HEK293T (cell line): Measurements from ENCODE around the gene IGDCC3.

ENCODE experiments used
- BHLHE40 ChIP-seq: fragments of 450-650 bp; IDR thresholded peaks from 2 replicates; pipeline ENCODE4 v1.6.1; 2016; ENCODE audit warnings: mild to moderate bottlenecking, moderate library complexity, borderline replicate concordance
- ELF4 ChIP-seq: fragments of 450-650 bp; IDR thresholded peaks from 2 replicates; pipeline ENCODE4 v1.6.1; 2017; ENCODE audit warnings: antibody characterized with exemption
- FOXK2 ChIP-seq: fragments of 450-650 bp; IDR thresholded peaks from 2 replicates; pipeline ENCODE4 v1.6.1; 2016; ENCODE audit warnings: mild to moderate bottlenecking
- FOXM1 ChIP-seq: fragments of 450-650 bp; IDR thresholded peaks from 2 replicates; pipeline ENCODE4 v1.6.1; 2017; ENCODE audit warnings: mild to moderate bottlenecking, borderline replicate concordance
- LEF1 ChIP-seq: fragments of 450-650 bp; IDR thresholded peaks from 2 replicates; pipeline ENCODE4 v1.6.1; 2017; ENCODE audit warnings: mild to moderate bottlenecking, borderline replicate concordance
- NFRKB ChIP-seq: fragments of 450-650 bp; IDR thresholded peaks from 2 replicates; pipeline ENCODE4 v1.6.1; 2016; ENCODE audit warnings: mild to moderate bottlenecking, moderate library complexity
- SP1 ChIP-seq: fragments of 450-650 bp; IDR thresholded peaks from 2 replicates; pipeline ENCODE4 v1.6.1; 2017
- SUZ12 ChIP-seq: fragments of 450-650 bp; IDR thresholded peaks from 2 replicates; pipeline ENCODE4 v1.6.1; 2016; ENCODE audit warnings: mild to moderate bottlenecking
- TF ChIP-seq, protein P1 (sequence below): fragments of 450-650 bp; IDR thresholded peaks from 2 replicates; pipeline ENCODE4 v1.6.1; 2016

DNA sequence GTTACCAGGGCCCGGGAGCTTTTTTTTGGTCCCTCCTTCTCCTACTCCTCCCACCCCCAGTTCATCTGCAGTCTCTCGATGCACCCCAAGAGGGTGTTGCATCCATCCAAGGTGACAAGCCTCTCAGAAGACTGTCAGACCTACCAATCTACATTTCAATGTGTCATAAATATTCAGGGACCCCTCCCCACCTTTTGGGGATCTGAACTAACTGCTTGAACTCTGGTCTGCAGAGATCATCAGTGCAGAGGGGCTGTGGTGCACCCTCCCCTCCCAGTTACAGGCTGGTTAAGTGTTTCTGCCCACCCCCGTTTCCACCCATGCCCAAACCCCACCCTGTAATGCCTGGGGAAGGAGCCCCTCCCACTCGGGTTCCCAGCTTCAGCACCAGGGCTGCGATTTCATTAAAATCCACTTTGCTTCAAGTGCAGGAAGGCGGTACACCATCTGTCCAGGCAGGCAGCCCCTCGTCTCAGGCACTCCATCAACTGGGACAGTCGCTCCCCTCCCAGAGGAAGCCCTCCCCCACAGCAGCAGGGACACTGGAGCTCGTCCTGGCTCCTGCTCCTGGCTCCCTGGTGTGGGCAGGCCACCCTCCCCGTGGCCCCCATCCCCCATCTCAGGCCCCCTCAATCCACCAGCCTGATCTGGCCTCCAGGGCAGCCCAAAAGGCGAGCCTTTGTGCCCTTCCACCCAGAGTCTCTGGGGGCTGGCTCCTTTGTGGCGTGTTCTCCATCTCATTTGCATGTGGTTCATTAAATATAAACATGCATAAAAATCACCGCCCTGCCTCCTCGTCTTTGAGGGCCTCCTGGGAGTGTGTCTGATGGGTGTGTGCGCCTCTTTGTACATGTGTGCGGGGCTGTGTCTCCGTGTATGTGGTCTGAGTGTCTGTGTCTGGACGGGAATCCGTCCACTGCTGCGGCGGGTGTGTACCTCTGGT lies 41.0 kb downstream of the IGDCC3 start:
- no peak for TF ChIP-seq SP1
- TF ChIP-seq ELF4, result no peak
- TF ChIP-seq, protein P1, sequence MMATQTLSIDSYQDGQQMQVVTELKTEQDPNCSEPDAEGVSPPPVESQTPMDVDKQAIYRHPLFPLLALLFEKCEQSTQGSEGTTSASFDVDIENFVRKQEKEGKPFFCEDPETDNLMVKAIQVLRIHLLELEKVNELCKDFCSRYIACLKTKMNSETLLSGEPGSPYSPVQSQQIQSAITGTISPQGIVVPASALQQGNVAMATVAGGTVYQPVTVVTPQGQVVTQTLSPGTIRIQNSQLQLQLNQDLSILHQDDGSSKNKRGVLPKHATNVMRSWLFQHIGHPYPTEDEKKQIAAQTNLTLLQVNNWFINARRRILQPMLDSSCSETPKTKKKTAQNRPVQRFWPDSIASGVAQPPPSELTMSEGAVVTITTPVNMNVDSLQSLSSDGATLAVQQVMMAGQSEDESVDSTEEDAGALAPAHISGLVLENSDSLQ, result no peak
- TF ChIP-seq NFRKB, result no peak
- no peak for TF ChIP-seq BHLHE40
- TF ChIP-seq FOXM1, result no peak
- TF ChIP-seq LEF1, result no peak
- TF ChIP-seq SUZ12, result no peak
- no peak for TF ChIP-seq FOXK2
